ENCODE results near the gene HOXA4. TPM values are rescaled to one million over a fixed set of nuclear protein-coding genes. Genes with fewer than 3 reads are reported as not detected.

HOXA4 gene
- polyA plus RNA-seq, 10 donors, result 12.7 to 34.5 (median 26.5) TPM

- no peak for DNase-seq
Observed at GRCh38 chr7:27138472-27138871, 7.9 kb upstream of the HOXA4 start.

GRCh38 chr7:27137640-27138315 lies 7.2 kb upstream of the HOXA4 start:
- no peak for DNase-seq

GRCh38 chr7:27134392-27134791 lies 3.8 kb upstream of the HOXA4 start:
- DNase-seq, result peak in 1 of 3 donors; percentile 76

GRCh38 chr7:27133409-27134231 lies 3.1 kb upstream of the HOXA4 start:
- DNase-seq, result no peak

- DNase-seq, result no peak
Observed at GRCh38 chr7:27132978-27133377, 2.4 kb upstream of the HOXA4 start.

- DNase-seq, result no peak
Observed at GRCh38 chr7:27132214-27132613, 1.7 kb upstream of the HOXA4 start.

GRCh38 chr7:27131390-27131819 lies 848 bp upstream of the HOXA4 start:
- DNase-seq, result no peak

- peak in 2 of 3 donors; percentile 34 to 44 for DNase-seq
Observed at GRCh38 chr7:27129729-27130539, 623 bp downstream of the HOXA4 start.

GRCh38 chr7:27128776-27129728 lies 1.5 kb downstream of the HOXA4 start:
- DNase-seq, result no peak

GRCh38 chr7:27128034-27128433 lies 2.5 kb downstream of the HOXA4 start:
- DNase-seq, result peak in 2 of 3 donors; percentile 82 to 90

GRCh38 chr7:27126596-27127327 lies 3.8 kb downstream of the HOXA4 start:
- DNase-seq, result no peak

GRCh38 chr7:27125986-27126394 lies 4.6 kb downstream of the HOXA4 start:
- DNase-seq, result no peak

- no peak for DNase-seq
Observed at GRCh38 chr7:27124902-27125689, 5.5 kb downstream of the HOXA4 start.

- peak in 1 of 3 donors; percentile 61 for DNase-seq
Observed at GRCh38 chr7:27124096-27124901, 6.3 kb downstream of the HOXA4 start.

- no peak for DNase-seq
Observed at GRCh38 chr7:27123477-27124053, 7.0 kb downstream of the HOXA4 start.

GRCh38 chr7:27123007-27123476 lies 7.5 kb downstream of the HOXA4 start:
- DNase-seq, result peak in 1 of 3 donors; percentile 47

GRCh38 chr7:27122077-27122910 lies 8.3 kb downstream of the HOXA4 start:
- DNase-seq, result peak in 1 of 3 donors; percentile 65

All from muscle of back (tissue), 11 donors.